ENCODE data around the gene FOXD1. TPM values are rescaled to one million over a fixed set of nuclear protein-coding genes. Genes with fewer than 3 reads are reported as not detected.

The FOXD1 gene
- total and polyA plus RNA-seq, 2 donors (not counting 3 experiments of a cell fraction or from before 2014, with no cell fraction given): 0.06 to 0.20 TPM

DNA sequence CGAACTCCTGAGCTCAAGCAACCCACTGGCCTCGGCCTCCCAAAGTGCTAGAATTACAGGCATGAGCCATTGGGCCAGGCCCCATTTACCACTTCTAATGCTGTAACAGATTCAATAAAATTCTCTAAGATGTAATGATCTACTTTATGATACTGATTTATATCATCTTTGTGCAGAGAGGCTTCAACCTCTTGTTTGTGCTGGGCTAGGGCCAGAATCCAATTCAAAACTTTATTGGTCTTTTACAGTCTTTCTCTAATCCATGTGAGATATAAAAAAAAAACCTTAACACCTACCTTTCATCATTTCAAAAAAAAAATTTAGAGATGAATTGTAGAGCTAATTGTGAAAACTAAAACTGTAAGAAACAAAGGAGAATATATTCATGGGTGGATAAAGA, 41.5 kb upstream of the FOXD1 start:
- no peaks in the 10 kb centered on the region for H4K20me1 ChIP-seq (replicated peaks; ENCODE audit: control insufficient read depth, extremely low read depth, insufficient read depth, low read length)
- no peak overlapping the region for H3K4me3 ChIP-seq (replicated peaks in 1 of 3; ENCODE audit: insufficient read depth in 1 of 3, low read depth in 1 of 3, low read length in 3 of 3)
- H3K27ac ChIP-seq (ENCODE audit: insufficient read depth, low read depth, low read length): no peak overlapping the region
- H3K9me3 ChIP-seq (replicated peaks; ENCODE audit: control insufficient read depth, insufficient read depth, low read length): no peaks in the 10 kb centered on the region
- H3K4me1 ChIP-seq (ENCODE audit: control insufficient read depth, extremely low read depth, insufficient read depth, low read length): peaks cover 5% of the 10 kb centered on the region
- no TSS peak for BruUV-seq (replicated peaks)
- dilution Hi-C loops (cut with MboI; ENCODE audit: extremely low pct_ligation_motif_present, low sequenced_read_pairs) (no loop called here), intact Hi-C loops (cut with micrococcal nuclease) (no loop called here)
- H3K9me1 ChIP-seq (replicated peaks; ENCODE audit: control insufficient read depth, extremely low read depth, insufficient read depth, low read length): no peaks in the 10 kb centered on the region
- H3K27me3 ChIP-seq (ENCODE audit: control insufficient read depth in 2 of 2, insufficient read depth in 2 of 2, low read length in 2 of 2): peaks cover 37 to 49% of the 10 kb centered on the region in 2 experiments
- CTCF ChIA-PET: no interaction called here
- TF ChIP-seq MYC (IDR thresholded peaks at IDR 0.05; ENCODE audit: low read depth, low read length): no peak
- no peak for TF ChIP-seq POLR2AphosphoS5 (IDR thresholded peaks at IDR 0.05; ENCODE audit: insufficient read depth, low read depth, low read length)
- no peak for TF ChIP-seq GATA2 (IDR thresholded peaks at IDR 0.05; ENCODE audit: insufficient read depth, insufficient read length, low read depth, low read length)
- TF ChIP-seq POLR2A (IDR thresholded peaks at IDR 0.05; ENCODE audit: low read depth, low read length): no peak
- TF ChIP-seq, protein P1, sequence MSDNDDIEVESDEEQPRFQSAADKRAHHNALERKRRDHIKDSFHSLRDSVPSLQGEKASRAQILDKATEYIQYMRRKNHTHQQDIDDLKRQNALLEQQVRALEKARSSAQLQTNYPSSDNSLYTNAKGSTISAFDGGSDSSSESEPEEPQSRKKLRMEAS (IDR thresholded peaks at IDR 0.05; ENCODE audit: insufficient read depth, insufficient read length): no peak
- no peak for TF ChIP-seq CTCF (IDR thresholded peaks at IDR 0.05; ENCODE audit: extremely low read depth in 1 of 2, insufficient read depth in 1 of 2, low read depth in 1 of 2, low read length in 2 of 2)
- no peak for TF ChIP-seq FOS (IDR thresholded peaks at IDR 0.05; ENCODE audit: borderline replicate concordance, insufficient read depth, low read length)
- TF ChIP-seq EZH2 (IDR thresholded peaks at IDR 0.05; ENCODE audit: borderline replicate concordance, low read depth, low read length, severe bottlenecking): no peak
- no peak for TF ChIP-seq JUN (IDR thresholded peaks at IDR 0.05; ENCODE audit: borderline replicate concordance, insufficient read depth, insufficient read length, low read depth)
- H3K9ac ChIP-seq (replicated peaks; ENCODE audit: extremely low read depth, insufficient read depth, low read length): no peak overlapping the region
- no peak overlapping the region for H3K4me2 ChIP-seq (ENCODE audit: insufficient read depth, low read length)
- POLR2A ChIA-PET: no interaction called here
- no peaks in the 10 kb centered on the region for H3K79me2 ChIP-seq (ENCODE audit: control insufficient read depth, insufficient read depth, low read length)
- no peak for FAIRE-seq
- no peaks in the 10 kb centered on the region for H3K36me3 ChIP-seq (ENCODE audit: control insufficient read depth in 2 of 2, extremely low read depth in 1 of 2, insufficient read depth in 2 of 2, low read length in 2 of 2)
- DNase-seq (ENCODE audit: low read depth, low spot score): no peak
- H2AFZ ChIP-seq (ENCODE audit: low read depth, low read length): no peak overlapping the region
